Gastrocnemius medialis (tissue), 4 donors: ENCODE results near the gene NNT. TPM values are rescaled to one million over a fixed set of nuclear protein-coding genes. Genes with fewer than 3 reads are reported as not detected.
A peak's percentile ranks its signal among the peaks of the same experiment; 100 is the strongest.

Experiments
- ATAC-seq, 2 donors: fragments of 150-250 bp; one replicate each; pipeline ENCODE4 v1.9.1; 2016
- DNase-seq, 2 donors: peaks; one replicate each; pipeline ENCODE4 v3.0.0-alpha.2; 2019
- H3K27ac ChIP-seq, 4 donors: fragments of 200-600 bp; sonication (generic); 1 replicate in 1 of 4; 2 replicates in 3 of 4; pipeline ENCODE4 v1.5.1; 2016 to 2018; ENCODE audit warnings: mild to moderate bottlenecking in 2 of 4, moderate library complexity in 1 of 4
- H3K27me3 ChIP-seq, 3 donors: fragments of 200-600 bp; sonication (generic) in 2 of 3; 1 replicate in 1 of 3; 2 replicates in 2 of 3; pipeline versions ENCODE4 v1.5.1 to v1.6.0; 2016 to 2019; ENCODE audit warnings: mild to moderate bottlenecking in 1 of 3, moderate library complexity in 1 of 3
- H3K36me3 ChIP-seq, 2 donors: fragments of 200-600 bp; sonication (generic) in 1 of 2; one replicate each; pipeline ENCODE4 v1.5.1; 2017 to 2018
- H3K4me1 ChIP-seq, 2 donors: fragments of 200-600 bp; sonication (generic) in 1 of 2; one replicate each; pipeline ENCODE4 v1.5.1; 2016 to 2017; ENCODE audit warnings: mild to moderate bottlenecking in 2 of 2
- H3K4me3 ChIP-seq, 4 donors: fragments of 200-600 bp; sonication (generic) in 3 of 4; 1 replicate in 1 of 4; 2 replicates in 3 of 4; pipeline ENCODE4 v1.5.1; 2016 to 2019; ENCODE audit warnings: mild to moderate bottlenecking in 2 of 4
- H3K9me3 ChIP-seq, 3 donors: fragments of 200-600 bp; sonication (generic) in 2 of 3; 1 replicate in 1 of 3; 2 replicates in 2 of 3; pipeline ENCODE4 v1.5.1; 2016 to 2019
- POLR2A ChIP-seq, 2 donors: fragments of 450-650 bp; IDR thresholded peaks; one replicate each; pipeline ENCODE4 v1.6.1; 2017; ENCODE audit warnings: antibody characterized with exemption in 2 of 2, mild to moderate bottlenecking in 2 of 2, moderate library complexity in 2 of 2
- in situ Hi-C, 4 donors: fragments of 200-750 bp; cut with MboI; loops; one replicate each; pipeline versions ENCODE4 v1.15.0 to v1.8.0; 2017; ENCODE audit warnings: low sequenced_read_pairs in 4 of 4
- intact Hi-C: fragments of 100-400 bp; cut with DNase I; formaldehyde crosslinking; loops from one replicate; pipeline ENCODE4 v1.15.1; 2023; ENCODE audit warnings: low total_unique reads
- total RNA-seq, 4 donors: library from RNA; depleted of rRNA; stranded (reverse); fragments of >200 nt; gene quantifications; one replicate each; pipeline versions ENCODE4 v1.1.0 to v1.2.3, GENCODE V29; 2016
- TF ChIP-seq, protein P1 (sequence below), 5 experiments: fragments of 450-650 bp in 3 of 5; fragments of 200-600 bp in 2 of 5; sonication (generic) in 2 of 5; IDR thresholded peaks in 4 of 5; conservative IDR thresholded peaks in 1 of 5; 1 replicate in 4 of 5; 2 replicates in 1 of 5; pipeline ENCODE4 v1.5.1; 2016 to 2019; ENCODE audit warnings: antibody characterized with exemption in 5 of 5, mild to moderate bottlenecking in 3 of 5, moderate library complexity in 3 of 5

Gene NNT
- total RNA-seq, 4 donors from 2014 or later, result 90.3 to 149 (median 127) TPM

DNA sequence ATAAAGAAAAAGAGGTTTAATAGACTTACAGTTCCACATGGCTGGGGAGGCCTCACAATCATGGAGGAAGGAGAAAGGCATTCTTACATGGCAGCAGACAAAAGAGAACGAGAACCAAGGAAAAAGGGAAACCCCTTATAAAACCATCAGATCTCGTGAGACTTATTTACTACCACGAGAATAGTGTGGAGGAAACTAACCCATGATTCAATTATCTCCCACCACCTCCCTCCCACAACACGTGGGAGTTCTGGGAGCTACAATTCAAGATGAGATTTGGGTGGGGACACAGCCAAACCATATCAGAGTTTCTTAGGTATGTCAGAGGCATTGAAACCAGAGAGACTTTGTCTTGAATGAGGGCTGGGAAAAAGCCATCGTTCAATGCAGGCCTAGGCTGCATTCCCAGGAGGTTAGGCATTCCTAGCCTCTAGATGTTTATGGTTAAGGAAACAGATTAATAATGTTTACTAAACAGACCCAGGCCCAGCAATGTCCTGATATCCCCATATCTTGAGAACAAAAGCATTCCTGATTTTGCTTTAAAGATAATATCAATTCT, 38.6 kb upstream of the NNT start:
- H3K27ac ChIP-seq, result no peak overlapping the region
- H3K36me3 ChIP-seq, result no peaks in the 10 kb centered on the region
- H3K4me1 ChIP-seq, result peaks cover 4 to 7% of the 10 kb centered on the region in 2 donors
- intact Hi-C loops (no loop called here), in situ Hi-C loops (no loop called here)
- no peak for TF ChIP-seq POLR2A (IDR thresholded peaks at IDR 0.05)
- TF ChIP-seq, protein P1, sequence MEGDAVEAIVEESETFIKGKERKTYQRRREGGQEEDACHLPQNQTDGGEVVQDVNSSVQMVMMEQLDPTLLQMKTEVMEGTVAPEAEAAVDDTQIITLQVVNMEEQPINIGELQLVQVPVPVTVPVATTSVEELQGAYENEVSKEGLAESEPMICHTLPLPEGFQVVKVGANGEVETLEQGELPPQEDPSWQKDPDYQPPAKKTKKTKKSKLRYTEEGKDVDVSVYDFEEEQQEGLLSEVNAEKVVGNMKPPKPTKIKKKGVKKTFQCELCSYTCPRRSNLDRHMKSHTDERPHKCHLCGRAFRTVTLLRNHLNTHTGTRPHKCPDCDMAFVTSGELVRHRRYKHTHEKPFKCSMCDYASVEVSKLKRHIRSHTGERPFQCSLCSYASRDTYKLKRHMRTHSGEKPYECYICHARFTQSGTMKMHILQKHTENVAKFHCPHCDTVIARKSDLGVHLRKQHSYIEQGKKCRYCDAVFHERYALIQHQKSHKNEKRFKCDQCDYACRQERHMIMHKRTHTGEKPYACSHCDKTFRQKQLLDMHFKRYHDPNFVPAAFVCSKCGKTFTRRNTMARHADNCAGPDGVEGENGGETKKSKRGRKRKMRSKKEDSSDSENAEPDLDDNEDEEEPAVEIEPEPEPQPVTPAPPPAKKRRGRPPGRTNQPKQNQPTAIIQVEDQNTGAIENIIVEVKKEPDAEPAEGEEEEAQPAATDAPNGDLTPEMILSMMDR (IDR thresholded peaks at IDR 0.05 in 4 of 5, conservative IDR thresholded peaks at IDR 0.05 in 1 of 5), result no peak
- no peaks in the 10 kb centered on the region for H3K27me3 ChIP-seq
- DNase-seq (no peak), ATAC-seq (no peak)
- H3K9me3 ChIP-seq, result no peaks in the 10 kb centered on the region
- no peak overlapping the region for H3K4me3 ChIP-seq

DNA sequence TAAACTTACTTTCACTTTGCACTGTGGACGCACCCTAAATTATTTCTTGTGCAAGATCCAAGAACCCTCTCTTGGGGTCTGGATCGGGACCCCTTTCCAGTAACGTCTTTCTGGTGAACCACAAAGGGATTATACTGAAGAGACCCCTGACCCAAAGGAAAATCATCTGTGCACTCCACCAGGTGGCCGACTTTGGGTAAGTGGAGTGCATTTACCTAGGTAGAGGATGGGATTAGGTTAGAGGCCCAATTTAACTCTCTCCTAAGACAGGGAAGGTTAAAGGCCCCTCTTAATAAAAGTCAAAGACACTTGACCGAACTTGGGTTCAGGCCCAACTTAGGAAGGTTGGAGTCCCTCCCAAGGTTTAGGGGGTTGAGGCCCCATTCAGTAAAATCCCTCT, 37.9 kb upstream of the NNT start:
- no peaks in the 10 kb centered on the region for H3K36me3 ChIP-seq
- TF ChIP-seq POLR2A (IDR thresholded peaks at IDR 0.05), result no peak
- TF ChIP-seq, protein P1 (IDR thresholded peaks at IDR 0.05 in 4 of 5, conservative IDR thresholded peaks at IDR 0.05 in 1 of 5), result no peak
- peaks cover 4 to 7% of the 10 kb centered on the region in 2 donors for H3K4me1 ChIP-seq
- no peak overlapping the region for H3K27ac ChIP-seq
- DNase-seq, result no peak
- intact Hi-C loops (no loop called here), in situ Hi-C loops (no loop called here)
- H3K27me3 ChIP-seq, result no peaks in the 10 kb centered on the region
- no peaks in the 10 kb centered on the region for H3K9me3 ChIP-seq
- ATAC-seq, result no peak
- no peak overlapping the region for H3K4me3 ChIP-seq

DNA sequence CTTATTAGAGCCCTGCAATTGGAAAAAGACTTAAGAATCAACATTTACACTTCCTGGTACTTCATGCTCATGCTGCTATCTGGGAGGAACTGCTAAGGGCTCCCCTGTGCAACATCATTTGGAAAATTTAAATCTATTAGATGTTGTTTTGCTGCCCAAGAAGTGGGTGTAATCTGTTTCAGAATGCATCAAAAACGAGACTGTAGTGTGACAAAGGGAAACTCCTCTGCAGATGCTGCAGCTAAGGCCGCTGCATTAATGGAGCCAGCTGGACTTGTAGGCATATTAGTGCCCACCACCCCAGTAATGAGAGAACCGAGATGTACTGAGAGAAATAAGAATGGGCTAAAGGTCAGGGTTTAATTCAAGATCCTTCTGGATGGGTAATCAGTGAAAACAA, 35.0 kb upstream of the NNT start:
- Histone ChIP-seq H3K4me3 (no peak overlapping the region), H3K36me3 (no peaks in the 10 kb centered on the region), H3K9me3 (no peaks in the 10 kb centered on the region), H3K4me1 (peaks cover 21 to 27% of the 10 kb centered on the region in 2 donors), H3K27ac (no peak overlapping the region), H3K27me3 (no peaks in the 10 kb centered on the region)
- no peak for TF ChIP-seq POLR2A (IDR thresholded peaks at IDR 0.05)
- TF ChIP-seq, protein P1 (IDR thresholded peaks at IDR 0.05 in 4 of 5, conservative IDR thresholded peaks at IDR 0.05 in 1 of 5), result no peak
- in situ Hi-C loops, result no loop called here
- no peak for DNase-seq
- intact Hi-C loops, result no loop called here
- ATAC-seq, result no peak

DNA sequence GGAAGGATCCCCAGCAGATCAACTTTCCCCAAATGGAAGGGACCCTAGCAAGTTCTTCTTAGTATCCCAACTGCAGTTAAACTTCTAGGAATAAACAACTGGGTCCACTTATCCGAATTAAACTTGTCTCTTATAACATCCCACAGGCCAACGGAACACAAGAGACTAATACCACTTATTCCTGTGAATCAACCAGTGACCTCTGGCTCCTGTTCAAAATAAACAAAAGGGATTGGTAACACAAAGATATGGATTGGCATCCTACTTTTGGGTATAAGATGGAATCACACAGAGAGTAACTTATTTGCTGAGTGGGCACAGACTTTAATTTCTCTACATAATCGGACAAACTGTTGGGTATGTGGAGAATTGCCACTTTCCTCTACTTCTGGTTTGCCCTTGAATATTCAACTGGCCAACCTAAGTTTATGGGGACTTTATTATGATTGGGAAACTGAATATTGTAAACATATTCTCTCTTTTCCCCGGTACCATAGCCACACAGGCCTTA, 33.7 kb upstream of the NNT start:
- H3K27ac ChIP-seq, result no peak overlapping the region
- no peak for ATAC-seq
- peaks cover 28 to 29% of the 10 kb centered on the region in 2 donors for H3K4me1 ChIP-seq
- TF ChIP-seq POLR2A (IDR thresholded peaks at IDR 0.05), result no peak
- H3K36me3 ChIP-seq, result no peaks in the 10 kb centered on the region
- intact Hi-C loops (no loop called here), in situ Hi-C loops (no loop called here)
- no peaks in the 10 kb centered on the region for H3K9me3 ChIP-seq
- H3K27me3 ChIP-seq, result no peaks in the 10 kb centered on the region
- no peak overlapping the region for H3K4me3 ChIP-seq
- no peak for DNase-seq

DNA sequence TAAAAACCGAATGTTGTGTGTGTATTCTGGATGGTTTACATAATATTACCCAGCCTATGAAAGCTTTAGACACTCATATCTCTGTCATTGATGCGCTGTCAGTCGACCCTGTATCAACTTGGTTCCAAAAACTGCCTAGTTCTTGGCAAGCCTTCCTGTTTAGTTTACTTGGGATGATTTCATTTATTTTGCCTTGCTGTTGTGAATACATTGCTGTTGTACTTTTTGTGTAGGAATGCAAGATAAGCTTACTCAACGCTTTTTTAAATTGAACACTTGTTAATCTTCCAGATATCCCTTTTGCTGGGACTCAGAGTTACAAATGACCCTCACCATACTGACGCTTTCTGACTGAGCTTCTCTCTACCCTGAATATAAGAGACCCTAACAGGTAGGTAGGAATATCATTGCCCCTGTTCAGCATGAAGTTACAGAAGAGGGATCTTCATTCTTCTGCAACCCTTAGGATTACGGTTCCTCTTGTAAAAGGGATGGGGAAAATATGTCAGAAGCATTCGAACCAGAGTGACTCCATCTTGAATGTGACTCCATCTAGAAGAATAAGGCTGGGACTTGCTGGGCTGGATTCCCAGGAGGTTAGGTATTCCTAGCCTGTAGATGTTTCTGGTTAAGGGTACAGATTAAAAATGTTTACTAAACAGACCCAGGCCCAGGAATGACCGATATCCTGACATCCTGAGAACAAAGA, 32.4 kb upstream of the NNT start:
- ATAC-seq (no peak), DNase-seq (no peak)
- TF ChIP-seq, protein P1 (IDR thresholded peaks at IDR 0.05 in 4 of 5, conservative IDR thresholded peaks at IDR 0.05 in 1 of 5), result no peak
- TF ChIP-seq POLR2A (IDR thresholded peaks at IDR 0.05), result no peak
- H3K27ac ChIP-seq, result peak overlapping the region in 2 of 4 donors; percentile 51 to 56
- intact Hi-C loops (no loop called here), in situ Hi-C loops (no loop called here)
- H3K9me3 ChIP-seq, result no peaks in the 10 kb centered on the region
- H3K27me3 ChIP-seq, result no peaks in the 10 kb centered on the region
- no peak overlapping the region for H3K4me3 ChIP-seq
- H3K36me3 ChIP-seq, result no peaks in the 10 kb centered on the region
- H3K4me1 ChIP-seq, result peaks cover 26% of the 10 kb centered on the region in 2 donors
